Daoy (cell line): ENCODE data around the gene ITM2C. TPM values are rescaled to one million over a fixed set of nuclear protein-coding genes. Genes with fewer than 3 reads are reported as not detected.

Source experiments
- DNase-seq: peaks from one replicate; pipeline ENCODE4 v3.0.0-alpha.2; 2015; ENCODE audit warnings: low read depth
- total RNA-seq: library from RNA; depleted of rRNA; stranded (reverse); fragments of >200 nt; shearing (Covaris generic); gene quantifications from 2 replicates; pipeline ENCODE4 v1.2.3, GENCODE V29; 2014

Gene ITM2C
- total RNA-seq, 1 experiment from 2014 or later = 41.9 TPM

- DNase-seq = no peak
These were observed 14.4 kb upstream of the ITM2C start for GRCh38 chr2:230850358-230850658.

DNA sequence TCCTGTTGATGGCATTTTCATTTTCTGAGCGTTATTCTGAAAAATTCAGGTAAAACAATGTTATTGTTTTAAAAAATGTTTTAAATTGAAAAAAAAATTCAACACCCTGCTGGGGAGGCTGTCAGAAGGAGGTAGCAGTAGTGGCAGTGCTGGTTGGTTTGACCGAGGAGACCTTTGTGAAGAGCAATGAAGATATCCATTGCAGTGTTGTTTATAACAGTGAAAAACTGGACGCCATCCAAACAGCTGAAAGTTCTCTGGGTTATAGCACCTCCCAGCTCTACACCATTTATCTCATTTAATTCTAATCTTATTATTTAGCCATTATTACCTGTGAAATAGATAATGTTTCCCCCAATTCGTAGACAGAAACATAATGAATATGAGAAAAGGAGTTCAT lies 12.6 kb upstream of the ITM2C start:
- no peak for DNase-seq

GRCh38 chr2:230861552-230862255 lies 3.0 kb upstream of the ITM2C start:
- no peak for DNase-seq

DNA sequence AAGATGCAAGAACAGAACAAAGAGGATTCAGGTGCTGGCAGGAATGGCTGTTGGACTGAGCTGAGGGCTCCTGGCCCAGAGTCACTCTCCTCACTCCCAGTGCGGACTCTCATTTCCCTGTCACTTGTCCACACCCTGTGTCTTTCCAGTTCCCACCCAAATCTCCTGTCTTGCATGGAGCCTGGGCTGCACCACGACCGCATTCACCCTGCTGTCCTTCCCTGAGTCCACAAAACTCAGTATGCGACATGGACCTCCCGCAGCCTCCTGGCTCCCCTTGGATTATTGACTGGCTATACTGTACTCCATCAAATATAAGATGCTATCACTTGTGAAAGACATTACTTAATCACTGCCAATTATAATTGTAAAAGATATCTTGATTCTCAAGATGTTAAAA lies 2.5 kb upstream of the ITM2C start:
- DNase-seq = no peak

DNA sequence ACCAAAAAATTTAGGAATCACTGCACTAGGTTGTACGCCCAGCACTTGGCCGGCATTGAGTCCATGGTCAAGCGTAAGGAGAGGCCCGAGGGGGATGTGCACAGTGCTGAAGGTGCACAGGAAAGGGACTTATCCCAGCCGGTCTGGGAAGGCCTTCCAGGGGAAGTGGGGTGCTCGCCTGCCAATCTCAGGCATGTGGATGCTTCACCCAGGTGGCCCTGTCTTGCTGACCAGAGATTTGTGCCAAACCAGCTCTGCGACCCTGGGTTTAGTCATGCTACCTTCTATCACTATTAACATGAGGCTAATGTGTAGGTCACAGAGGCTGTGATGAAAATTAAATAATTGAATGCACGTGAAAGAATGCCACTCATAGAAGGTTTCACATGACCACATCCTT lies 1.7 kb upstream of the ITM2C start:
- no peak for DNase-seq

DNA sequence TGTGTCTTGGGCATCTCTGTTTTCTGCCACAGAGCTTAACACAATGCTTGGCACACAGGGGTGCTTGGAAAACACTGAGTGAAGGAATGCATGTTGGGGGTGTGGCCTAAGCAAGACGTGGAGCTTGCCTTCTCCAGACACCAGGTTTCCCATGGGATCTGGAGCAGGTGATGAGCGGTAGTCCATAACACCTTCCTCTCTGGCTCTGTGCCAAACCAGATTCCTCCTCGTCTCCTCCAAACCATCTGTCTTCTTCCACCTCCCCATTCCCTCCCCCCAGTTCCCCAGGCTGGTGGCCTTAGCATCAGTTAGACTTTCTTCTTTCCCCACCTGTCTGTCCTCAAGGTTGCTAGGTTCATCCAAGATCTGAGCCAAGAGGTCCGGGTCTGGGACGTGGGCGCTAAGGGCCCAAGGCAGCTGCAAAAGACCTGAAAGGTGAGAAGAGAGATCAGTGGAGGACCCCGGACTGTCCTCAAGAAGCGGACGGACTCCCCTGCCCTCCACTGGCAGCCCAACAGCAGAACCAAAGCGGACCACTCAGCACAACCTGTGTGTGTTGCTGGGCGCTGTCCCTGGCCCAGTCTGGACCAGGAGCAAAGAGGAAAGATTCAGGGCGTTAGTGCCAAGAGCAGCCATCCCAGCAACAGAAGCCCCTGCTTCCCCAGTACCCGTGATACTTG lies 1.2 kb upstream of the ITM2C start:
- no peak for DNase-seq

DNA sequence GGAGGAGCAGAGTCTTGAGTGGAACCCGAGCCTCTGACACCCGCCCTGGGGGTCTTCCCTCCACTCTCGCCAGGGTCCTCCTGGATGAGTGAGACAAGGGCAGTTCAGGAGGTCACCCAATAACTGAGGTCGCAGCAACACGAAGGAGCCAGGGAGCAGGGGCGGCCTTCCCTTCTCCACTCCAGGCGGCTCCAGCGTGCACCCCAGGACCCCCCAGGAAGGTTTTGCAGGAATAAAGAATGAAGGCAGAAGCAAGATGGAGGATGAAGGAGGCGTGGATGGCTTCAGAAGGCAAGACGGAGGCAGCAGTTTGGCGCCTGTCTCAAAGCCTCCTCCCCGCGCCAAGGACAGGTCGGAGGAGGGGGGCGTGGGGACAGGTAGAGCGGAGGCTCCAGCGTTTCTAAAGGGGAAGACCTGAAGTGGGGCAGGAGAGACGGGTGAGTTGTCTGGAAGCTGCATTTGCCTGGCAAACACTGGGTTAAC lies 579 bp upstream of the ITM2C start:
- no peak for DNase-seq

DNA sequence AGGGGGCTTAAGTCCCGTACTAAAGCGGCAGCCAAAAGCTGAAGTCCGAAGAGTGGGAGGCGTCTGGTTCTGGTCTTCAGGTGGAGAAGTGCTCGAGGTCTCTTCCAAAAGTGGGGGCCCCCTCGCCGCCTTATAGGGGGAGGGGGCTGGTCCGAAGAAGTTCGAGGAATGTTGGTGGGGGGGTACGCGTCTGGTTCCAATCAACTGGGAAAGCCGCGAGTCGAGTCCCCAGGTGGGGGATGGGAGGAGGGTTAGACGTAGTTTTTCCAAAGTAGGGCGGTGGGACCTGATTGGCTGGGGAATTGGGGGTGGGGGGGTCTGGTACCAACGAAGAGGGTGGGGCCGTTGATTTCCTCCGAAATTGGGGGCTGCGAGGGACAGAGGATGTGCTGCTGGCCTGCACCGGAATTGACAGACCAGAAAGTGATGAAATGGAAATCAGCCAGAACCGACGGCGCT lies 594 bp downstream of the ITM2C start:
- no peak for DNase-seq

- DNase-seq = peak; percentile 40
These were observed 1.3 kb downstream of the ITM2C start for GRCh38 chr2:230865766-230866755.

DNA sequence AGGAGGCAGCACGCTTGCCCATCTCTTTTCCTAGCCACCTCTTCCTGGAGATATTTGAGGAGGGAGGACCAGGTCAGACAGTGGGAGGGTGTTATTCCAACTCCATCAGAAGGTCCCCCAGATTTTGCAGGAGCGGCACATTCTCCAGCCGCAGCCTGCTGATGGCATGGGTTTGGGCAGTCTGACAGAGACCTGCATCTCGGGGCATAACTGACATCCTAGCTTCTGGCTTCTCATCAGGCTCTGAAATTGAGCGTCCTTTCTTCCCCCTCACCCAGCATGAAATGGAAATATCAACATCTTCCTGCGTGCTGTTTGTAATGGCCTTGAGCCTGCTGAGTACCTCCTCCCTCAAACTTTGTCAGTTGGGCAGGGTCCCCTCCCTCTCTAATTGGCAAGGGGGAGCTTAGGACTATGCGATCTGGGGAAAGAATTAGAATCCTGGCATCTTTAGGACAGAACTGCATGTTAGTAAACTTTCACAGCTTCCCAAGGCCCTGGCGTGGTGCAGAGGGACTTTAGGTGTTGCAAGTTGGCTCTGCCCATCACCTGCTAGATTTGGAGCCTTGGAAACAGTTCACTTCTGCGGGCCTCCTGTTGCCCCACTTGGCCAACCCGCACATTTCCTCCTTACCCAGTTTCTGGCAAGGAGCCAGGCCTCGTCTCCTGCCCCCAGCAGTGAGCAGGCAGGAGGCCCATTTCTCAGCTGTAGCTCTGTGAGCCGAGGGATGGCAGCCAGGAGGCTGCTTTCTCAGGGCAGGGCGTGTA lies 2.2 kb downstream of the ITM2C start:
- peak; percentile 84 for DNase-seq

DNA sequence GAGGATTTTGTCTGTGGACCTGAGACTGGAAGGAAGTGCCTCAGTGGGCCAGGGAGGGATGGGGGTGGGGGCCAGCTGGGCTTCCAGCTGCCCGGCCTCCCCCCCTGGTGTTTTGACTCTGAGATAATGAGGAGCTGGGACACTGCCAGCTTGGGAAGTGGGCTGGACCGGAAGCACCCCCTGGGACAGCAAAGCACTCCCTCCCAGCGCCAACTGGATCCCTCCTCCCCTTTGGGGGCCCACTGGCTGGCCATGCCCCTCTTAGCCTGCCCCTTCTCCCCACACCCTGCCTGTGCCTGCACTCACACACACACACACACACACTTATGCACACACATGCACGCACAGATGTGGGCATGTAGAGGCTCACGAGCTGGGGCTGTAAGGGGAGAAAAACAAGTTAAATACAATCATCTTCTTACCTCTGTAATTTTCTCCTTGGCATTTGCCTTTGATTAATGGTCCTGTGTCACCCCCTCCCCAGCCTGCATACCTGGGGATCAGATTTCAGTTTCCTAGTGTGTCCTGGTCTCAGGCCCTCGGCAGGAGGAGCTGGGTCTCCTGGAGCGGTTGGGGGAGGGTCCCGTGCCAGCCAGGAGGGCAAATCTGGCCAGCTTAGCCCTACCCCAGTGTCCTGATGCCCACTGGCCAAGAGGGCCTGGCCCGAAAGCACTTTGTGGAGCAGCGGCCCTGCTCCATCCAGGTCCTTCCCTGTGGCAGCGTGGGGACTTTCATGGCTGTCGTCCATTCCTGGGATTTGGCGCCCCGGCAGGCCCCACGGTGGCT lies 3.6 kb downstream of the ITM2C start:
- DNase-seq = peak; percentile 31

DNA sequence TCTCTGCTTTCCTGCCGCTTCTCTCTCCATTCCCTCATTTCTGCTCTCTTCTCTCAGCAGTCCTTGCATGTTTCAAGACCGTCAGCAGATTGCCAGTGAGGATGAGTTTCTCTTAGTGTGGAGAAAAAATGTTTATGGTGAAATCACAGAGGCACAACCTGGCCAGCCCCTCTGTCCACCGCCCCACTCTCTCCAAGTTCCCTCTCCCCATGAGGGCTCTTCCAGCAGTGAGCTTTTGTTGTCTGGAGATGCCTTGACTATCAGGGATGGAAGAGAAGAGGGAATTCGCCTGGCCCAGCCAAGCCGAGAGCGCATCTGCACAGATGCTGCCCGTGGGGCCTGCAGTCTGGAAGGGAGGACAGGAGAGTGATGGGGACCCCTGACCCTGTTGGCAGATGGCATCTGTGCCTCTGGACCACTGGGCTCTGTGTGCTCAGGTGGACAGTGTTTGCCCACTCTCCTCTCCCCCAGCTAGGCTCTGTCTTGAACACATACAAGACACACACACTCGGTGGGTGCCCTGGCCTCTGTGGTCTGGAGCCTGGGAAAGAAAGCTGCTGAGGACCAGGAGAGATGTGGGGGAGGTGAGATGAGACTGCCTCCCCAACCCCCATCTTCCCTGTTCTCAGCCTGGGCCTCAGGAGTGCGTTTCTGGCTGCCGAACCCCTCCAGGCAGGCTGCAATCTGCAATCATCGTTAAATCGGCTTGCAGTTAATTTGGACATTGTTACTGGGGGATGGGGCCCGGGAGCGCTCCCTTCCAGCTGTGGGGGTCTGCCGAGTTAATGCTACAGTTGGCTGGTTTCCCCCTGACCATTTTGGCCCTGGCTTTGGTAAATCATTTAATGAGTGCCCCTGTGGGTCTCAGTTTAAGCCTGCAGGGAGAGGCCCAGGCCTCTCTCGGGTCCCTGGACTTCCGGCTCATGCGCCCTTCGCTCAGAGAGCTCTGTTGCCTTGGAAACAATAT lies 4.5 kb downstream of the ITM2C start:
- no peak for DNase-seq

DNA sequence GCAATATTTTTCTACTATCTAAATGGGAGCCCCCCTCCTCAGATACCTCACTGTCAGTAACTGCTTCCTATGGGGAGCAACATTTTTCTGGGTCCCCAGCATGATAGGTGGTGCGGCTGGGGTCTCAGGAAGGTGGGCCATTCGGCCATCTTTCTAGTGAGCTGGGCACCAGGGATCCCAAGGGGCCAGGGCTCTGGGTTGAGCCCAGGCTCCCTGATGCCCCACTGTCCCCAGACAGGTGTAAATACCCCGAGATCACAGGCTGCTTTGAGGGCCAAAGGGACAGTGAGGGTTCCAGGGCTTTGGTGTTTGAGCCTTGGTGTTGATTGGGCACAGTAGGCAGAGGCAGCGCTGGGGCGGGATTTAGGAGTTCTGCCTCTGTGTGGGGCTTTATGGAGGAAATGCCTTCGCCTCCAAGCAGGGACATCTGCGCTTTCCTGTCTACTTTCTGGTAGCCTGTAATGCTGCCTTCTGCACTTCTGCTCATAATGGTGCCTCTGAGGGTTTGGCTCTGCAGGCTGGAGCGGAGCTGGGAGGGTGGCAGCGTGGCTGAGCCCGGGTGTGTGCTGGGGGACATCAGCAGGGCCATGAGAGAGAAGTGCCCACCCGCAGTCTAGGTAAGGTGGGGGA lies 5.3 kb downstream of the ITM2C start:
- DNase-seq = no peak

GRCh38 chr2:230870544-230871360 lies 6.0 kb downstream of the ITM2C start:
- DNase-seq = no peak

DNA sequence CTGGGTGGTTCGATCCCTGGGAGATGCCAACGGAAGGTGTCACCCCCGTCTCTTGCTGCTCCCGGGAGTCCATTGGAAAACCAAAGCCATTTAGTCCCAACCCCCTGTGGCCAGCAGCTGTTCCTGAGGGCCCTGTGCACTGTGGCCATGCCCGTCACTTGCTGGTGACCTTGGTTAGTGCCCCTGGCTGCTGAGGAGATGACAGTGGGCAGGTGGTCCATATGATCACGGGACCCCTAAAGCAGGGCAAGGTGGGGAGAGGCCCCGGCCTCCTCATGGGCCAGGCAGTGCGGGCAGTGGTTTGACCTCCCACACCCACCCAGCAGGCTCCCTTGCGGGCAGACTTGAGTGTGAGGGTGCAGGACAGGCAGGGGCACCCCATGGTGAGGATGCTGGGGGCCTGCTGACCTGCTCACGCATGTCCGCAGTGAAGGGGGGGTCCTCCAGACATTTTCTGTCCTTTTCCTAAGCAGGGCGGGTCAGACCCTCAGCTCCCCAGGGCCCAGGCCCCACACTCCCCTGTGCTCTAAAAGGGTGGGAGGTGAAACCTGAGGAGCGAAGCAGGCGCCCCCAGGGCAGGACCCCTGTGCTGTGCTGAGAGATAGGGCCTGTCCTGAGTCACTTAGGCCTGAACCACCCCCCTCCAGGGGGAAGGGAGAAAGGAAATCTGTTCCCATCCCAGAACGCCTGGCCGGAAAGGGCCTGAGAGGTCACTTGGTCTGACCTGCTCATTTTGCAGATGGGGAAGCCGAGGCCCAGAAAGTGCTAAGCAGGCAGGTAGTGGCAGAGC lies 6.8 kb downstream of the ITM2C start:
- DNase-seq = no peak

- no peak for DNase-seq
These were observed 7.6 kb downstream of the ITM2C start for GRCh38 chr2:230872151-230872967.
